GM10266 (cell line): ENCODE results near the gene RAP1A.
"Not testable (repeated sequence)": the region's sequence is repeated elsewhere in the genome, so short reads cannot be mapped to it uniquely, and the experiment has no call there.

Experiments used
- DNase-seq: peaks from one replicate; pipeline ENCODE4 v3.0.0; 2012; ENCODE audit errors: extremely low spot score
- CTCF ChIP-seq: IDR thresholded peaks from 2 replicates; pipeline ENCODE4 v1.5.1; 2012; ENCODE audit warnings: mild to moderate bottlenecking, low read depth; ENCODE audit not compliant: control insufficient read depth, insufficient read depth; ENCODE audit errors: missing control alignments

Gene RAP1A

DNA sequence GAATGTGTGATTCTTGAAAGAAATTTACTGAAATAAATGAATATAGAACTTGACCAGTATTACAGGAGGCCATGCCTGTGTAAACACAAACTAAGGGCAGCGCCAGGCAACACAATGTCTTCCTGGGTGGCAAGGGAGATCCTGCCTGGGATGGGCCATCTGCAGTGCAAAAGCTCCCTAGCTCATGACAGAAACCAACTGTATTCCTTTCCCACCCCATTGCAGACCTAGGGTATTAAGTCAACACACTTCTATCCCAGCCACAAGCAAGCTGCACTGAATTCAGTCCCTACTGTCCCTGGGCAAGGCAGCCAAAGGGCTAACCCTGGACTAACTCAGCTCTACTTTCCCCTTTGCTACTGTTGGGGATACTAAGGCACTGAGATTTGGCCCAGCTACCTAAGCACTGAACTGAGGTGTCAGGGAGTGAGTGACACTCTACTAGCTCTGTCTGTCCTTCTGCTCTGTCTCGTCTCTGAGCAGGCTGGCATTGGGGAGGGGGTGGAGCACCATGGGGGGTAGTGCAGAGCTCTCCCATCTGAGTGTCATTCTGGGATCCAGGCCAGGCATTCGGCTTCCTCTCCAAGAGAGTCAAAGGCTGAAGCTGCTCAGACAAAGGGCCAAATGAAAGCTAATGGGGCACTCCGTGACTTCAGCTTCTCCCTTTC is 117.1 kb downstream of the RAP1A start:
- TF ChIP-seq CTCF, result no peak
- no peak for DNase-seq

DNA sequence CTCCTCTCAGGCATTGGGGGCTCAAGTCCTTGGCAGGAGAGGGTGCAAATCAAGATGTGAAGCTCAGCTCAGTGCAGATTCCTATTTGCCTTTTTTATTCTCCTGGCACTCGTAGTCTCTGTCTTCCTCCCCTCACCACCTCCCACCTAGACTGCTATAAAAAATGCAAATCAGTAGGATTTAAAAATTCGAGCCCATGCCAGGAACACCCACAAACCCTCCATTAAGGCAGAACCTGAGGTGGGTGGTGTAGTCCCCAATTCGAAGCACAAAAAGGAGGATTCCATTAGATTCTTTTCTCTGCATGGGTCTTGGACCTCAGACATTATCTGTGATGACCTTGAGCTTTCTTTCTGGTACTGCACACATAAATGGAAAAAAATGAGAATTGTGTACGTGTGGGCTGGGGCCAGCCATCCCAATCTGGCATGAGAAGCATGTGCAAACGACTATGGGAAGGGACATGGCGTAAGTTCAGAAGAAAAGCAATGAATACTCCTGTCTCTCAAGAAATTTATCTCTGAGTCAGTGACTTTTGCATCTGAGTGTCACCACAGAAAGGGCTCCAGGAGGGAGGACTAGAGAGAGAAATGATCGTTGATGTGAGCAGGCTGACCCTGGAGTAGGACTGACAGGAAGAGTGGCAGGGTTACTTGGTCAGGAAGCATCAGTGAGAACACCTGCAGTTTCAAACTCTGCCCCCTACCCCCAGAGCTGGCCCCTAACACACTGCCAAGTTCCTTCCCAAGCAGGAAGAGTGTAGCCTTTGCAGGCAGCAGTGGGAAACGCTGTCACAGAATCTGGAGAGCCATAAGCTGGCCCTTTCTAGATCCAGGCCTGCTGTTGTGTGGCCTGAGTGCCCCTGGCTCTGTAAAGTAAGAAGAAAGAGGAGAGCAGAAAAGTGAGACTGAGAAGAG is 117.9 kb downstream of the RAP1A start:
- TF ChIP-seq CTCF, result no peak
- no peak for DNase-seq

GRCh38 chr1:111738133-111738435 is 118.5 kb downstream of the RAP1A start:
- no peak for TF ChIP-seq CTCF
- DNase-seq, result no peak

DNA sequence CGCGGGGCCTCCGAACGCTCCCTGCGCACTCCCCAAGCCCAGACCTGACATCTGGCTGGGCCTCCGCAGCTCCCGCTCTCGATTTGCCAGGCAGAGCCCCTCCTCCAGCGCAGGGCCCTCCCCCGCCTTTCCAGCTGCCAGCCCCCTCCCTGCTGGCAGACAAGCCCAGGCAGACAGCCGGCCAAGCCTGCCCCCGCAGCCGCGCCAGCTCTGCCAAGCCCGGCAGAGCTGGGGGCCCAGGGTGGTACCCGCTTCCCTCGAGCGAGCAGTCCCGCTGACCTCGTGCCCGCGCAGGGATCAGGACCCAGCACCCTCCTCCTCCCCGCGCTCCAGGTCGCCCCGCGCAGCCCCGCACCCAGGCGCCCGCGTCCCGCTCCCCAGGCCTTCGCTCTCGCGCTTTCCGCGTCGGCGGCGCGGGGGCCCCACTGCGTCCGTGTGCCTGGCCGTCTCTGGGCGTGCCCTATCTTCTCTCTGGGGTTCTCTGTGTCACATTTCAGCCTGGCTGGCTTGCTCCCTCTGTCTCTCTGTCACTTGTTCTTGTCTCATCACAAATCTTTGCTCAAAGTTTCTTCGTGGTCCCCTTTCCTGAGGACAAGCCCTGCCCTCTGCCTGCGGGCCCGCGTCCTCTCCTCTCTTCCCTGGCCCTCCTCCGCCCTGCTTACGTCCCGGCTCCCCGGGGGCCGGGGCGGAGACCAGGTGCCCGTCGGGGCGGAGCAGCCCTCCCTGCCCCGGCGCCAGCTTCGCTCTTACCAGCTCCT is 119.0 kb downstream of the RAP1A start:
- DNase-seq, result peak; percentile 62
- no peak for TF ChIP-seq CTCF

DNA sequence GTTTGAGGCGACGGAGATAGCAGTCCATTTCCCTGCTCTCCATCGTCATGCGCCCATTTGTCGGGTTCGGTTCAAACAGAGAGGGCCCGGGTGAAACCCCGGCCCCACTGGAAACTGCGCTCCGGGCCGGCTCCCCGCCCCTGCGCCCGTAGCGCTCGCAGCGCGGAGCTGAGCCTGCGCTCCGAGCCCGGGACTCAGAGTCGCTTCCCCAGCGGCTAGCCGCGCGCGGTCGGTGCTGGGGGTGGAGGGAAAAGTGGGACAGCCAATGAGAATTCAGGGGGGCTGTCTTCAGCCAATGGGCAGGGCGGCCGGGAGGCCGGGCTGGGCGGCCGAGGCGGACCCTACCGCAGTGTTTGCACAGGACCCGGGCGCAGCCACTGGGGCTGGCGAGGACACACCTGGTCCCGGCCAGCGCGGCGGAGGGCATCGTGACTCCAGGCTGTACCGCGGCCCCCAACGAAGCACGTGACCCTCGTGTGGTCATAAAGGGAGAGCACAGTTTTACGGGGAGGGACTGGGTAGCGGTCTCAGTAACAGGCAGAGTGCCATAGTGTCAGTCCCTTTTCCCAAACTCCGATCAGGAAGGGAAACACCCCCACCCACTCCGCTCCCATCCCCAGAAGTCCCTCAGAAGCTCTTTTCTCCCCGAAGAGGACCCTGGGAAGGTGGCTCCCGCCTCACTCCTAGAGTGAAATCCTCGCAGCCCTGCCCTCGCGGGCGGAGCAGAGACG is 119.8 kb downstream of the RAP1A start, which contains the start of gene INKA2:
Gene INKA2 (minus strand): TSS at position 202 of the 731 bp plus-strand sequence. CDS start 153 bp downstream, at position 49.
- TF ChIP-seq CTCF, result no peak
- DNase-seq, result peak; percentile 95

- DNase-seq, result peak; percentile 28
- peak; percentile 14 for TF ChIP-seq CTCF
These were observed 120.6 kb downstream of the RAP1A start for GRCh38 chr1:111739925-111740765.

GRCh38 chr1:111742292-111742691 is 122.7 kb downstream of the RAP1A start:
- not testable (repeated sequence) for DNase-seq
